Fibroblast of skin of scalp (primary cell): ENCODE results near the gene PF4V1. TPM values are rescaled to one million over a fixed set of nuclear protein-coding genes. Genes with fewer than 3 reads are reported as not detected.

Experiments
- DNase-seq: peaks from one replicate; pipeline ENCODE4 v3.0.0-alpha.2; 2013
- polyA plus RNA-seq, 2 experiments: library from polyadenylated mRNA; unstranded; fragments of 120-200 nt; gene quantifications; one replicate each; pipeline ENCODE4 v1.2.1, GENCODE V29; 2013; ENCODE audit not compliant: insufficient read length in 2 of 2

PF4V1 gene, protein sequence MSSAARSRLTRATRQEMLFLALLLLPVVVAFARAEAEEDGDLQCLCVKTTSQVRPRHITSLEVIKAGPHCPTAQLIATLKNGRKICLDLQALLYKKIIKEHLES
- polyA plus RNA-seq (2013, experiment 1 of 2; ENCODE audit: insufficient read length), result not detected
- not detected for polyA plus RNA-seq (2013, experiment 2 of 2; ENCODE audit: insufficient read length)

DNA sequence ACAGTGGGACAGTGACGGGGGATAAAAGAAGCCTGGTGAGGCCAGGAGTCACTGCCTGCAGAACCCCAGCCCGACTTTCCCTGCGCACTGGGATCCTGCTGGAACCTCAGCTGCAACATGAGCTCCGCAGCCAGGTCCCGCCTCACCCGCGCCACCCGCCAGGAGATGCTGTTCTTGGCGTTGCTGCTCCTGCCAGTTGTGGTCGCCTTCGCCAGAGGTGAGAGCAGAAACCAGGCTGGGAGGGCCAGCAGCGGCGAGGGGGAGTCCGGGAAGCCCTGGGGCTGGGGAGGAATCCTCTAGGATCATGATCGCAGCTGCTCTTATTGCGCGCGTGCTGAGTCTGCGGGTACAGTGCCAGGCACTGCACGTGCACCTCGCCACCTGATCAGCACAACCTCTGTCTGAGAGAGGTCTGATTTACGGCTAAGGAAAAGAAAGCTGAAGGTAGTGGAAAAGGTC lies at the start of gene PF4V1:
Gene PF4V1 (plus strand): TSS at position 51 of the 459 bp plus-strand sequence. CDS start 67 bp downstream, at position 118.
- no peak for DNase-seq

DNA sequence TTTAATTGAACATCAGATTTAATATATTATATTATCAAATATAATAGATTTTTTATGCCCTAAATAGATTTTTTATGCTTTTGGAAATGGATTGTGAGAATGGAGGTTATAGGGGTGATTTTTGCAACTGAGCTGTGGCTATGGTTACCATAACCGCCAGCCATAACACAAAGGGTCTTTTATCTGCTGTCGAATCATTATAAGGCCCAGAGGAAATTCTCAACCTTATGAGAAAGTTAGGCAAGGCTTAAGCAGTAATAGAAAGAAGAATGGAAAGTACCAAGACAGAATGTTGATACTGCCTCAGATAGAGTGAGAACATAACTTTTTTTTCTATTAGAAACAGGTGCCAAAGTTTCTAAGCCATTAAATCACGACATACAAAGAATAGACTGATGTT lies 42.9 kb upstream of the PF4V1 start:
- DNase-seq, result no peak

DNA sequence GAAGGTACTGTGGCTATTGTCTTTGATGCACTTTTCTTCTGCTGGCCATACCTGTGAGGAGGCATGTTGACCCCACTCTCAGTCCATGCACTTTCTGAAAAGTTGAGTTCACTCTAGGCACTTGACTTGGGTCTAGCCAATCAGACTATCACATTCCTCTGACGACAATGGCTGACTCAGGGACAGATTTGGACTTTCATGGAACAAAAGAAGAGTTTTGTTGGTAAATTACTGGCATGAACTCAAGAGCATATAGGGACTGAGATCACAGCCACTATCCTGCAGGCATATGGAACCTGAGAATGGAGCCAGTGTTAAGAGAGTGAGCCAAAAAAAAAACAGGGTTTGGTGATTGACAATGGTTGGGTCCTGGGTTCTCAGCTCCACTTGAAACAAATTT lies 41.3 kb upstream of the PF4V1 start:
- no peak for DNase-seq

DNA sequence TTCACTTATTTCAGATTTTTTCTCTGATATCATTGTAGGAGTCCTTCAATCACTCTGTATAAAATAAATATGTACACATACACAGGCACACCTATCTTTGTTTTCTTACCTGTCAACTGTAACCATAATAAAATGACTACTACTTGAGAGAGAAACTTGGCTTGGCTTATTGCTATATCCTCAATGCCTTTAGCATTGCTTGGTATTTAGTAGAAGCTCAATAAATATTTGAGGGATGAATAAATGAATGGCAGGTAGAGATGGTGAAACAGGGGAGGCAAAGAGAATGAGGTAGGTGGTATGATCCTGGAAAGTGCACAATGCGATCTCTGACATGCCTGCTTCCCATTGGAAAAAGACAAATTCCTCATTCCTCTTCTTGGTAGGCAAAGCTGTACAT lies 38.4 kb upstream of the PF4V1 start:
- no peak for DNase-seq

DNA sequence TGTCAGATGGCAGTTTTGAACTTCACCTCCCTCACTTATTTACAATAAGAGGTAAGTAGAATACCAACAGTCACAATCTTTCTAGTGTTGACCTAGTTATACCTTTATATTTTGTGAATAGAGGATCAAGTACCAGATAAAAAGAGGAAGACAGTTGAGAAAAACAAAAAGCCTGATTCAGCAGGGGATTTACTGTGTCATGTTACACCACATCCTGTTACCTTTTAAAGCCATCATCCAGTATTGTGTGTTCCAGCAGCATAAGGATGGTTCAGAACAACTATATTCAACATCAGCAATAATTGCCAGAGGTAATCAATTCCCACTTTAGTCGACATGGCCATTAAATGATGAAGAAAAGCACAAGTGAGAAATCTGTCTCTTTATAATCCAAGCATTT lies 38.0 kb upstream of the PF4V1 start:
- DNase-seq, result no peak

DNA sequence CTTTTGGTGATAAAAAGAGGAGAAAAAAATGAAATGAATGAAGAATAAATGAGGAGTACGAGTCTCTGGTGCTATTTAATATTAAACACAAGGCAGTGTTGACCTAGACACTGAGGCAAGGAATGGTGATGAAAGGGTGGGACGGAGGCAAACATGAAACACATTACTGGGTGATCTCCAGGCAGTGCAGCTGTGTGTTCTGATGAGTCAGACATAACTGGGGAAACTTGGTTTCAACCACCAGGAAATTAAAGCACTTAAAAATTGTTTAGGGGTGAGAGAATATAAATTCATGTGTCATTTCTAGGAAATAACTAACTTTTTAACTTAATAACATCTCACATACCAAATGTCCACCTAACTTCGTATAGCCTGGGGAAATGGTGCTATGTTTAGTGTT lies 36.3 kb upstream of the PF4V1 start:
- DNase-seq, result peak; percentile 88

DNA sequence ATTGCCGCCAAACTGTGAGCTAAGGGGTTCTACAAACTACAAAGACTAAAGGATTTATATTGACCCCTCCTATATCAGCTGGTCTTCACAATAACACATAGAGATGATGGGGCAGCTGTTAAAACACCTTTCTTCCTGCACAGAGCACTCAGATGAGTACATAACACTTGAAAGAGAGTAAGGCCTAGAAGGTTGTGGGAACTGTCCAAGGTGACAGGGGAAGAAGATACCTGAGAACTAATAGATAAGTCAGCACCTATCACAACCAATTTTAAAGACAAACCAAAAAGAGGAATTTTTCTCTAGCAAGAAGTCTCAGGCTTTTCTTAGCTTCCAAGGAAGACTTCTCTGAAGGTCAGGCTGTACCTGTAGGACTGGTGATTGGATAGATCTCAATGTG lies 35.8 kb upstream of the PF4V1 start:
- no peak for DNase-seq

DNA sequence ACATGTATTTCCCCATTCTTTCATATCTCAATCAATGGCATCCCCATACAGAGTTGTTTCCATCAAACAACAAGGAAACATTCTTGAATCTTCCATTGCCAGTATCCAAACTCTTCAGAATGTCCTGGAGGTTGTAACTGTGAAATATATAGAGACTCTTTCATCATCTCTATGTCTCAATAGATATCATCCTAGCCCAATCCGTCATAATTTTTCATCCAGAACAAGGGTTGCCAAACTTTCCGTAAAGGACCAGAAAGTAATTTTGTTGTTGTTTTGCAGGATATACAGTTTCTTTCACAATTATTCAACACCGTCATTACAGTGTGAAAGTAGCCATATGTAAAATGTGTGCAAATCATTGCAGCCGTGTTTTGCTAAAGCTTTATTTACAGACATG lies 31.8 kb upstream of the PF4V1 start:
- no peak for DNase-seq

DNA sequence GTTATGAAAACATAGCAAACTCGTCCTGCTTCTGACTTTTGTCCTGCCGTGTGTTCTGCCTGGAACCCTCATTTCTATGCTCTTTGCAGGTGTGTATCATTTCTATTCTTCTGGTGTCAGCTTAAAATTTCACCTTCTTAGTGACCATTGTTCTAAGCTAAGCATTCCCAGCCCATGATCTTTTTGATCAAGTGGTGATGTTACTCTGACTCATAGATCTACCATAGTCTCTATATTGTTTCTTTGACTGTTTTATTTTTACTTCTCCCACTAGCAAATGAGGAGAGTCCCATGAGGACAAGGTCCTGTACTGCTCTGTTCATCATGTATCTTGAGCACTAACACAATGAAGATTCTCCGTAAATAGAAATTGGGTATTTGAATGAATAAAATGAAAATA lies 30.7 kb upstream of the PF4V1 start:
- no peak for DNase-seq

DNA sequence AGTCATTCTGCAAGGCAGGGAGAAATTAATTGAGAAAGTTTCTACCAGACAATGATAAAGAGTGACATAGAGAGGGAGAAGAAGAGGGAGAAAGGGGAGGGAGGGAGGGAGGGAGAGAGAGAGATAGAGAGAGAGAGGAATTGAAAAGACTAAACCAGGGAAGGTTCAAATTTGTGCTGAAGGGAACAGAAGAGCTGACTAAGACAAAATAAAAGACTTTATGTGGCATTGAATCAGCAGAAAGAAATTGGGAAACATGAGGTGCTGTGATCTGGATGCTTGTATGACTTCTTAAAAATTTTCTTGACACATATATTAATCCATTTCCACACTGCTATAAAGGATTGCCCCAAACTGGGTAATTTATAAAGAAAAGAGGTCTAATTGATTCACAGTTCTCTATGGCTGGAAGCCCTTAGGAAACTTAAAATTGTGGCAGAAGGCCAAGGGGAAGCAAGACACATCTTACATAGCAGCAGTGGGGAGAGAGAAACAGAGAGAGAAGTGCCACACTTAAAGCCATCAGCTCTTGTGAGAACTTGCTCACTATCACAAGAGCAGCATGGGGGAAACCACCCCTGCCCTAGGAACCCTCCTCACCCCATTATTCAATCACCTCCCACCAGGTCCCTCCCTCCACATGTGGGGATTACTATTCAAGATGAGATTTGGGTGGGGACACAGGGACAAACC lies 30.1 kb upstream of the PF4V1 start:
- DNase-seq, result no peak

DNA sequence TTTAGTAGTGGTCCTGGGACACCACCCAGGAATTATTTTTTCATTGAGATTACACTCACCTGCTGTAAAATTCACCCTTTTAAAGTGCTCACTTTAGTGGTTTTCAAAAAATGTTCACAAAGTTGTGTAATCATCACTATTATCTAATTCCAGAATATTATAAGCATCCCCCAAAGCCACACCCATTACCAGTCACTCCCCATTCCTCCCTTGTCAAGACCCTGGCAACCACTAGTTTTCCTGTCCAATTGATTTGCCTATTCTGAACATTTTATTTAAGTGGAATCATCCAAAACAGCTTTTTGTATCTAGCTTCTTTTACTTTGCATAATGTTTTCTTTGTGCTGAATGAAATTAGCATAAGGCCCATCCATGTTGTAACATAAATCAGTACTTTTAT lies 29.3 kb upstream of the PF4V1 start:
- DNase-seq, result no peak

DNA sequence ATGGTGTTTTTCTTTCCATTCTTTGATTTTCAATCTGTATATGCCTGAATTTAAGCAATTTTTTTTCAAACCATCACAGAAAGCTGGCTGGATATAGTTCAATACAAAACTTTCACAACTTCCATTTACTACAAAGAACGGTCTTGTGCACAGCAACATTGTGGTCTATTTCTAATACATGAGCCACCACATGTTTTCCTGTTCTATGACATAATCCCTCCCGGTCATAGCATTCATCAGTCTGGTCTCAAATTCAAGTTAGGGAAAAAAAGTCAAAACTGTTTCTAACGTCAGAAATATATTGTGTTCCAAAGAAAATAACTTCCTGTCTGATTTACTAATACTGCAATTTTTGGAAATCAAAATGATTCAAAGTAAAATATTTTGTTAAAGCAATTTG lies 24.1 kb upstream of the PF4V1 start:
- DNase-seq, result peak; percentile 29

DNA sequence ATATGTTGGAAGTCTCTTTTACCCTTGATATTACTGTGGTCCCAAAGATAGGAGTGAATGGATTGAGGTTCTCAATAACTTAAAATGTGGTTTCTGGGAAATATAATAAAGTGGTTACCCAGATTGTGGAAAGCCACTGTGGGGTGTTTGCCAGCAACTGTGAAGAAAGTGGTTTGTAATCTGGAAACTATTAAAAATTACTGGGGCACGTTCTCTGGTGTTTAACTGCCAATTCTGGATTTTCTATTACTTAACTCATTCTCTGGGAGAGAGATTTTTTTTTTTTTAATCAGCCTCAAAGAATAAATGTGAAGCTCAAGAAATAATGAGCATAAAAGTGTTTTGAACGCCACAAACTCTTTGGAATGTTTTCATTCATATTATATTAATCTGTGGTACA lies 21.5 kb upstream of the PF4V1 start:
- peak; percentile 74 for DNase-seq

DNA sequence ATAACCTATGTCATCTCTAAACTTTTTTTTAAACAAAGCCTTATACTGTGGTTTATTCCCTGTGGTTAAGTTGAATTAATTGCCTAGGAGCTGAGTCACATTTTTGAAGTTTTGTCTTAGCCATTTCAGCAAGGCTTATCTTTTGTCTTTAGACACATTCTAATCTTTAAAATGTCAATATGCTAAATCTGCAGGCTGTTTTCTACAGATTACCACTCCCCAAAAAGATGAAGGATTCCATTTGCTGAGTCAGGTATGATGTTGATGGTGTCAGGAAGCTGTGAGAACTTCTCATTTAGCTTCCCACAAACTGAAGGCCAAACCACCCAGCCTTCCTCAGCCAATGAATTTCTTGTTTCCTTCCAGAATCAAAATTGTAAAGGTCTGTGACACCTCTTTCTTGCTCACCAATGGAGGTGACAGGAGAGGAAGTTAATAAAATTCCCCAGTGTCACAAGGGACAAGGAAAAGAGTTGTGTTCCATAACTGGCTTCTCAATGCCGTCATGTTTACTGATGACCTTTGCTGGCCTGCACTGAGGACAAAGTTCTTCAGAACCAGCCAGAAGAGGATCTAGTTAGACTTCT lies 20.4 kb upstream of the PF4V1 start:
- peak; percentile 54 for DNase-seq

DNA sequence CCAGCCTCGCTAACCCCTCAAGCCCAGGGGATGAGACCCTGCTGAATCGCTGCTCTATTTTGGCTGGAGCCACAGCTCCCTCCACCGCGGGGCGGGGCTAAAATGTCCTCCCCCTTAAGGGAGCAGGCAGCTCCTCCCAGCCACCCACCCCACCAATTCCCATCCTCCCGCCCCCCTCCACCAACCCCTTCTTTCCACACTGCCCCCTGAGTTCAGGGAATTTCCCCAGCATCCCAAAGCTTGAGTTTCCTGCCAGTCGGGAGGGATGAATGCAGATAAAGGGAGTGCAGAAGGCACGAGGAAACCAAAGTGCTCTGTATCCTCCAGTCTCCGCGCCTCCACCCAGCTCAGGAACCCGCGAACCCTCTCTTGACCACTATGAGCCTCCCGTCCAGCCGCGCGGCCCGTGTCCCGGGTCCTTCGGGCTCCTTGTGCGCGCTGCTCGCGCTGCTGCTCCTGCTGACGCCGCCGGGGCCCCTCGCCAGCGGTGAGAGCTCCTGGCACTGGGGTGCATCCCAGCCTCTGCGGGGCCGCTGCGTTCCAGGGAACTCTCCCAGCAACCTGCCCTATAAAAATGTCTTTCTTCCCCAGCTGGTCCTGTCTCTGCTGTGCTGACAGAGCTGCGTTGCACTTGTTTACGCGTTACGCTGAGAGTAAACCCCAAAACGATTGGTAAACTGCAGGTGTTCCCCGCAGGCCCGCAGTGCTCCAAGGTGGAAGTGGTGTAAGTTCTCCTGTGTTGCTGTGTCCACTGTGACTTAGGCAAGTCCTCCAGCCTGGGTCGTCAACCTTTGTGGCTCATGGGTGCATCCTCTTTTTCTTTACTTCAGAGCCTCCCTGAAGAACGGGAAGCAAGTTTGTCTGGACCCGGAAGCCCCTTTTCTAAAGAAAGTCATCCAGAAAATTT lies 16.5 kb upstream of the PF4V1 start, which contains the start of gene CXCL6:
Gene CXCL6 (plus strand): TSS at position 306 of the 907 bp plus-strand sequence. CDS start 73 bp downstream, at position 379.
- DNase-seq, result no peak

DNA sequence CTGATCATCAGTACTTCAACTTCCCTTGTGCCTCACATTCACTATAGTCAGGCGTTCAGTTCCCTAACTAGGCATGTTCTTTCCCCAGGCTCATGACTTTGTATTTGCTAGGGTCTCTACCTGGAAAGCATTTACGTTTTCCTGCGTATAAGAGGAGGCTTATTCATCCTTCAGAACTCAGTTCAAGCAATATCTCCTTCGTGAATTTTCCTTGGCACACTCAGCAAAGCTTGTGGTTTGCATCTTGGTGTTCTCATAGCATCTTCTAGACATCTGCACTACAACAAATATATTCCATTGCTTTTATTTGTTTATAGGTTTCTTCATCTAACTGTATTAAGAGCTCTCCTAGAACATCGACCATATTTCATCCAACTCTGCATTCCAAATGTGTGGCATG lies 14.0 kb upstream of the PF4V1 start:
- no peak for DNase-seq

DNA sequence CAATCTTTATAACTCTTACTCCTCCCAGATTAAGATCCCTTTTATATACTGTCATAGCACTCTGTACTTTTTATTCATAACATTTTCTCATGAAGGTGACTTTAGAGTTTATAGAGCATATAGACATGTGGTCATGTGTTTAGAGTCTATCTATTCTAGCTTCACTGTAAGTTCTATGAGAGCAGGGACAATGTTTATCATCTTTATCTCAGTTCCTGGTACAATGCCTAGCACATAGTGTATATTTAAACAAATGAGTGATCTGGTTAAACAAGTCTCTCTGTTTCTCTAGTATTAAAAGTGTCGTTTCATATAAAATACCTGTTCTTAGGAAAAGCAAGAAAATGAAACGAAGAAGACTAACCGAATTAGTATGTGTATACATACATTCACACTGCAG lies 13.4 kb upstream of the PF4V1 start:
- DNase-seq, result no peak

DNA sequence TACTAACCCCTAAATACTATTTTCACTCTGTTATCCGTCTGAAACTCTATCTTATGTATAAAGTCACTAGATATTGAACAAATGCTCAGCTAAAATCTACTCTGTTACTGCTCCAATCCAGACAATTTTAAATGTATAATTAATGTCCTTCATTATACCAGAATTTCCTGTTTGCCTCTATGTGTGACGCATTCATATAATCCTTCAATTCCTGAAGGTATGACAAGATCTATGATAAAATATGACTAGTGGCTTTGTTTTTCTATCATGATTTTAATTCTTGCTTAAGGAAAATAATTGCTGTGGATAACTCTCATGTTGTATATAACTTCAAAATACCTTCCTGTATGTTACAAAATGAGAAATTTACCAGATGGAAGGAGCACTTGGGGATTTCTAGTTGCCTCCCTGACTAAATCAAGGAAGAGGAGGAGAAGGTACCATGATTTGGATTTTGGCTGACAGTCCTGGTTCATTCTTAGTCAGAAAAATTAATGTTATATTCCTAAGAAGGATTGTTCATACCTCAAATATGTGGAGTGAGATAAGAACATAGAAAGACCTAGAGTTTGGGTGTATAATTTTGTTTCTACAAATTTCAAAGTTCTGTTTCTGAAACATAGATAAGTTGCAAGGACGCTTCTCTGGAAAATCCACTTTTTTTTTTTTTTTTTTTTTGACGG lies 11.7 kb upstream of the PF4V1 start:
- no peak for DNase-seq

DNA sequence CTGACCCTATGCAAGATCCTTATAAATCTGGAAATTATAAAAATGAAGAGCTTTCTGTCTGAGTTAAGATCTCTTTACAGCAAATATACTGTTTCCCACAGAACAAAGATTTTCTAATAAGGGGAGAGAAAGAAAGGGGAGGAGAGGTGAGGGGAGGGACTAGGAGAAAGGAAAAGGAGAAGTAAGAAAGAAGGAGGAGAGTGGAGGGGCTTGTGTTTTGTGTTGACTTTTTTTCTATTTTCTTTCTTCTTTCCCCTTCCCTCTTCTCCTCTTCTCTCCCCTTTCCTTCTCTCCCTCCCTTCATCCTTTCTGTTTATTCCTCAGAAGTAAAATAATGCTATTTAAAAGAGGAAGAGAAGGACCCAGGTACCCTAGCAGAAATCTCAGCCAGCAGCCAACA lies 10.4 kb upstream of the PF4V1 start:
- DNase-seq, result no peak

DNA sequence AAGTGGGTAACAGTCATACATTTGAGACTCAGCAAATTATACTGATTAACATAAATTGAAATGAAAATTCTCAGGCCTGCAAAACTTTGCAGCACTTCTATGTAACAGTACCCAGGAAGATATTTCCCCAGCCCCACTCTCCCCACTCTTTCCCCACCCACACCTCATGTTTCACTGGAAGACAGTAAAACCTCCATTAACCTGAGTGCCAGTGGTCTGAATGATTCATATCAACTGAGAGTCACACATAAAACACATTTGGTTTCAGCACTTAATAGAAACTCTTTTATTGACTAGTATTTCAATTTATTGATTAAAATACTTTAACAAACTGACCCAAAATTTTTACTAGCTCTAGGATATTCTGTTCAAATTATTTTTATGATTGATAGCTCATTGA lies 9.7 kb upstream of the PF4V1 start:
- no peak for DNase-seq

DNA sequence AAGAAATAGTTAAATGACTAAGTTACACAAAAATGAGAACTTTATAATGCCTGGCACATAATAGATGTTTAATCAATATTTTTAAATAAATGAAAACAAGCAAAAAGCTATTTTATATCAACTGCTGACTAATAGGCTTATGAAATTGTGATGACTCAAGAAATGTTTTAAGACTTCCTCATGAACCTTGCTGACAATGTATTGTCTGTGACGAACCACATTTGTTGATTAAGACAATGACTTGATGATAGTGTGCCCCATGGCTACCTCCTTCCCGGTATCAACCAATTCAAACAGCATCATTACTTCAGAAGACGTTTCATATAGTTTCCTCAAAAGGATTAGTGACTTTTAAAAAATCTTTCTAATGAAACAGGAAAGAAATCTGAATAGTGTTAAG lies 8.8 kb upstream of the PF4V1 start:
- peak; percentile 56 for DNase-seq

DNA sequence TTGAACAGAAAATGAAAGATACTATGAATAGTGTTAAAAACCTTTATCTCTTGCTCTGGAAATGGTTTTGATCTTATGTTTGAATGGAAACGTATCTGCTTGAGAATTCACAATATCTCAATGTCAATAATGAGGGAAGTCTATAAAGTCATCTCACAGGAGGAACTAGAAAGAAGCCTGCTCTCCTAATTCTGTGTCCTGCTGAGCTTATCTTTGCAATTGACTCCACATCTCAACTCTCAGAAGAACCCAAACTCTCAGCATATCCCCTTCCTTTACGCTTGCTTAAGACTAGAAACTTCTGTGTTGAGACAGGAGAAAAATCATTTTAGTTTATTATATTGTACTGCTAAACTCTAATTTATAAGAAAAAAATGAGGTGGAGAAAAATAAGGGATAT lies 8.3 kb upstream of the PF4V1 start:
- DNase-seq, result no peak
